CD4-positive, alpha-beta T cell (primary cell): ENCODE measurements around the gene ZNF469. TPM values are rescaled to one million over a fixed set of nuclear protein-coding genes. Genes with fewer than 3 reads are reported as not detected.

Source experiments
- ATAC-seq: fragments of 200-7000 bp; cut with Tn5 transposase; one replicate; pipeline ENCODE4 v1.10.0; 2022; ENCODE audit warnings: mild to moderate bottlenecking; ENCODE audit not compliant: poor library complexity
- CTCF ChIA-PET: fragments of 350-600 bp; sonication (Branson Sonifier 250); formaldehyde crosslinking; loops from one replicate; lab custom pipeline; 2021; ENCODE audit warnings: antibody characterized with exemption, inconsistent platforms; lab: Charles Lee
- POLR2A ChIA-PET: fragments of 350-600 bp; sonication (Branson Sonifier 250); formaldehyde crosslinking; loops from one replicate; lab custom pipeline; 2021; ENCODE audit warnings: antibody characterized with exemption, inconsistent platforms; lab: Charles Lee
- DNase-seq, 14 experiments: peaks; one replicate each; pipeline ENCODE4 v3.0.0-alpha.2; 2013 to 2020; ENCODE audit warnings: mixed read lengths in 2 of 14
- H3K27ac ChIP-seq, 2 donors: one replicate each; pipeline versions ENCODE4 v1.5.1 to v1.7.0; 2013; ENCODE audit warnings: low read length in 2 of 2, low read depth in 1 of 2, mild to moderate bottlenecking in 1 of 2
- H3K27me3 ChIP-seq, 2 experiments: 1 replicate in 1 of 2; 2 replicates in 1 of 2; pipeline versions ENCODE4 v1.6.1 to v1.7.0; 2013; ENCODE audit warnings: low read length in 2 of 2, control low read depth in 1 of 2, mild to moderate bottlenecking in 1 of 2, moderate library complexity in 1 of 2; ENCODE audit not compliant: insufficient read depth in 2 of 2, control insufficient read depth in 1 of 2
- H3K36me3 ChIP-seq: one replicate; pipeline ENCODE4 v1.6.1; 2013; ENCODE audit warnings: low read length, control low read depth; ENCODE audit not compliant: insufficient read depth
- H3K4me1 ChIP-seq: one replicate; pipeline ENCODE4 v1.6.1; 2013; ENCODE audit warnings: low read length, control low read depth; ENCODE audit not compliant: insufficient read depth
- H3K4me3 ChIP-seq: one replicate; pipeline ENCODE4 v1.5.1; 2013; ENCODE audit warnings: mild to moderate bottlenecking, low read length, moderate library complexity
- H3K9me3 ChIP-seq, 2 experiments: 1 replicate in 1 of 2; 2 replicates in 1 of 2; pipeline versions ENCODE4 v1.6.1 to v1.7.0; 2013; ENCODE audit warnings: low read length in 2 of 2, mild to moderate bottlenecking in 2 of 2, control low read depth in 1 of 2, moderate library complexity in 1 of 2; ENCODE audit not compliant: control insufficient read depth in 1 of 2, insufficient read depth in 1 of 2
- H3K27ac Mint-ChIP-seq: one replicate; pipeline ENCODE4 v1.8.0; 2020; ENCODE audit warnings: mixed read lengths
- H3K27me3 Mint-ChIP-seq: one replicate; pipeline ENCODE4 v1.8.0; 2021; ENCODE audit warnings: mixed read lengths
- H3K36me3 Mint-ChIP-seq: one replicate; pipeline ENCODE4 v1.8.0; 2021; ENCODE audit warnings: low read depth, mixed read lengths
- H3K4me1 Mint-ChIP-seq: one replicate; pipeline ENCODE4 v1.8.0; 2021; ENCODE audit warnings: low read depth, mixed read lengths
- H3K4me3 Mint-ChIP-seq: one replicate; pipeline ENCODE4 v1.8.0; 2020; ENCODE audit warnings: mild to moderate bottlenecking, mixed read lengths
- H3K9me3 Mint-ChIP-seq: one replicate; pipeline ENCODE4 v1.8.0; 2020; ENCODE audit warnings: mixed read lengths
- intact Hi-C, 2 experiments: fragments of 100-400 bp; cut with DNase I in 1 of 2; cut with micrococcal nuclease in 1 of 2; formaldehyde crosslinking; loops; one replicate each; pipeline versions ENCODE4 v1.15.1 to v1.9.0; 2023 to 2025; cut with DNase I, micrococcal nuclease
- total RNA-seq, 174 experiments: library from RNA in 2 of 174; stranded (reverse) in 2 of 174; gene quantifications; one replicate each; pipeline ENCODE4 v1.2.3 and lab custom pipeline; 2021 to 2026
- TF ChIP-seq, protein P1 (sequence below): fragments of 200-600 bp; IDR thresholded peaks from one replicate; pipeline ENCODE4 v1.8.0; 2022; ENCODE audit warnings: antibody characterized with exemption, mild to moderate bottlenecking

Gene ZNF469
- total RNA-seq, 2 experiments from 2014 or later, result 0.74 to 0.75 TPM

DNA sequence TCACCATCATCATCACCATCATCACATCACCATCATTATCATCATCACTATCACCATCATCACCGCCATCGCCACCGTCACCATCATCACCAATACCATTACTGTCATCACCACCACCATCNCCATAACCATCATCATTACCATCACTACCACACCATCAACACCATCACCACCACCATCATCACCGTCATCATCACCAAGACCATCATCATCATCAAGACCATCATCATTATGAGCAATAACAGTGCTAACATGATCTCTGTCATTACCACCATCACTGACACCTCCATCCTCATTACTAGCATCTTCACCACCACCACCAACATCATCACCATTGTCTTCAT lies 16.1 kb upstream of the ZNF469 start:
- Histone ChIP-seq H3K27me3 (peaks cover 0 to 4% of the 10 kb centered on the region in 2 experiments), H3K4me3 (no peak overlapping the region), H3K4me1 (no peaks in the 10 kb centered on the region), H3K27ac (no peak overlapping the region), H3K36me3 (no peaks in the 10 kb centered on the region), H3K9me3 (peaks cover 17 to 21% of the 10 kb centered on the region in 2 experiments)
- Mint-ChIP-seq H3K27ac (no peak overlapping the region), H3K27me3 (peaks cover 30% of the 10 kb centered on the region), H3K4me1 (no peaks in the 10 kb centered on the region), H3K4me3 (no peak overlapping the region), H3K36me3 (no peaks in the 10 kb centered on the region), H3K9me3 (peaks cover 5% of the 10 kb centered on the region)
- DNase-seq (no peak), ATAC-seq (no peak)
- POLR2A ChIA-PET, result no interaction called here
- intact Hi-C loops, result no loop called here
- TF ChIP-seq, protein P1, sequence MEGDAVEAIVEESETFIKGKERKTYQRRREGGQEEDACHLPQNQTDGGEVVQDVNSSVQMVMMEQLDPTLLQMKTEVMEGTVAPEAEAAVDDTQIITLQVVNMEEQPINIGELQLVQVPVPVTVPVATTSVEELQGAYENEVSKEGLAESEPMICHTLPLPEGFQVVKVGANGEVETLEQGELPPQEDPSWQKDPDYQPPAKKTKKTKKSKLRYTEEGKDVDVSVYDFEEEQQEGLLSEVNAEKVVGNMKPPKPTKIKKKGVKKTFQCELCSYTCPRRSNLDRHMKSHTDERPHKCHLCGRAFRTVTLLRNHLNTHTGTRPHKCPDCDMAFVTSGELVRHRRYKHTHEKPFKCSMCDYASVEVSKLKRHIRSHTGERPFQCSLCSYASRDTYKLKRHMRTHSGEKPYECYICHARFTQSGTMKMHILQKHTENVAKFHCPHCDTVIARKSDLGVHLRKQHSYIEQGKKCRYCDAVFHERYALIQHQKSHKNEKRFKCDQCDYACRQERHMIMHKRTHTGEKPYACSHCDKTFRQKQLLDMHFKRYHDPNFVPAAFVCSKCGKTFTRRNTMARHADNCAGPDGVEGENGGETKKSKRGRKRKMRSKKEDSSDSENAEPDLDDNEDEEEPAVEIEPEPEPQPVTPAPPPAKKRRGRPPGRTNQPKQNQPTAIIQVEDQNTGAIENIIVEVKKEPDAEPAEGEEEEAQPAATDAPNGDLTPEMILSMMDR, result no peak
- CTCF ChIA-PET, result no interaction called here

DNA sequence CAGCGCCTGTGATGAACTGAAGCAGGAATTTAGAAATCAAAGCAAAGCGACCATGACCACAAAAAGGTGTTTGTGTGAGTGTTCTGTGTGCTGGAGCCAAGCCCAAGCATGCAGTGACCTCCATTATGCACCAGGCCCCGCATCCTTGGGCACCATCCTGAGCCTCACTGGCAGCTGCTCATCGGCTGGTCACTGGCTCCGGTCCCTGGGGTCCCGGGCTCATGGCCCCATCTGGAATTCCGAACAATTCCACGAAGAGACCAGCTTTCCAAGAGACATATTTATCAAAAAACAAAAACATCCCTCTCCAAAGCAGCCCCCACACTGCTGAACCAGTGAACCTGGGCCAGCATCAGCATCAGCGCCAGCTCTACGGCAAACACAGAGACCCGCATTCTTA lies 15.2 kb upstream of the ZNF469 start:
- peaks cover 3% of the 10 kb centered on the region for H3K9me3 Mint-ChIP-seq
- no peak overlapping the region for H3K27ac Mint-ChIP-seq
- DNase-seq (no peak), ATAC-seq (no peak)
- intact Hi-C loops, result no loop called here
- Histone ChIP-seq H3K36me3 (no peaks in the 10 kb centered on the region), H3K9me3 (peaks cover 12 to 17% of the 10 kb centered on the region in 2 experiments), H3K27me3 (peaks cover 0 to 4% of the 10 kb centered on the region in 2 experiments), H3K4me3 (no peak overlapping the region), H3K27ac (no peak overlapping the region), H3K4me1 (no peaks in the 10 kb centered on the region)
- ChIA-PET CTCF (no interaction called here), POLR2A (no interaction called here)
- peaks cover 25% of the 10 kb centered on the region for H3K27me3 Mint-ChIP-seq
- TF ChIP-seq, protein P1, result no peak
- no peak overlapping the region for H3K4me3 Mint-ChIP-seq
- H3K4me1 Mint-ChIP-seq, result no peaks in the 10 kb centered on the region
- H3K36me3 Mint-ChIP-seq, result no peaks in the 10 kb centered on the region

- CTCF ChIA-PET, result no interaction called here
- peaks cover 0 to 4% of the 10 kb centered on the region in 2 experiments for H3K27me3 ChIP-seq
Measured at GRCh38 chr16:88368036-88368435, 14.7 kb upstream of the ZNF469 start.

More at GRCh38 chr16:88368036-88368435, 14.7 kb upstream of the ZNF469 start:
- no peak overlapping the region for H3K27ac ChIP-seq
- H3K36me3 Mint-ChIP-seq, result no peaks in the 10 kb centered on the region
- peaks cover 7 to 18% of the 10 kb centered on the region in 2 experiments for H3K9me3 ChIP-seq
- no peak overlapping the region for H3K4me3 Mint-ChIP-seq
- intact Hi-C loops, result no loop called here
- H3K9me3 Mint-ChIP-seq, result no peaks in the 10 kb centered on the region
- DNase-seq (no peak), ATAC-seq (no peak)
- POLR2A ChIA-PET, result no interaction called here
- H3K27me3 Mint-ChIP-seq, result peaks cover 24% of the 10 kb centered on the region
- H3K4me3 ChIP-seq, result no peak overlapping the region
- no peaks in the 10 kb centered on the region for H3K4me1 ChIP-seq
- no peaks in the 10 kb centered on the region for H3K36me3 ChIP-seq
- TF ChIP-seq, protein P1, result no peak
- H3K27ac Mint-ChIP-seq, result no peak overlapping the region
- H3K4me1 Mint-ChIP-seq, result no peaks in the 10 kb centered on the region
